Uterus (tissue), 4 donors: ENCODE data around the gene NLE1. TPM values are rescaled to one million over a fixed set of nuclear protein-coding genes. Genes with fewer than 3 reads are reported as not detected.

ENCODE experiments used
- DNase-seq, 2 donors: peaks; one replicate each; pipeline ENCODE4 v3.0.0-alpha.2; 2019 to 2020
- H3K27ac ChIP-seq, 2 donors: fragments of 200-600 bp; sonication (generic); 1 replicate in 1 of 2; 2 replicates in 1 of 2; pipeline ENCODE4 v1.5.1; 2016 to 2018
- H3K27me3 ChIP-seq, 2 donors: fragments of 200-600 bp; sonication (generic); one replicate each; pipeline ENCODE4 v1.5.1; 2018 to 2019; ENCODE audit warnings: control low read depth in 1 of 2
- H3K36me3 ChIP-seq, 2 donors: fragments of 200-600 bp; sonication (generic); one replicate each; pipeline ENCODE4 v1.5.1; 2019; ENCODE audit warnings: control low read depth in 1 of 2
- H3K4me1 ChIP-seq, 2 donors: fragments of 200-600 bp; sonication (generic); one replicate each; pipeline ENCODE4 v1.5.1; 2018 to 2019; ENCODE audit warnings: control low read depth in 1 of 2
- H3K4me3 ChIP-seq, 2 donors: fragments of 200-600 bp; sonication (generic); 1 replicate in 1 of 2; 2 replicates in 1 of 2; pipeline ENCODE4 v1.5.1; 2018 to 2019; ENCODE audit warnings: mild to moderate bottlenecking in 1 of 2
- H3K9me3 ChIP-seq, 2 donors: fragments of 200-600 bp; sonication (generic); one replicate each; pipeline ENCODE4 v1.5.1; 2019; ENCODE audit warnings: control low read depth in 1 of 2
- CTCF ChIP-seq, 4 experiments: fragments of 200-600 bp in 2 of 4; fragments of 450-650 bp in 2 of 4; sonication (generic) in 2 of 4; IDR thresholded peaks; one replicate each; pipeline ENCODE4 v1.5.1; 2016 to 2019; ENCODE audit warnings: antibody characterized with exemption in 4 of 4, mild to moderate bottlenecking in 2 of 4, moderate library complexity in 1 of 4
- POLR2A ChIP-seq, 2 donors: fragments of 450-650 bp; IDR thresholded peaks; one replicate each; pipeline ENCODE4 v1.6.1; 2016; ENCODE audit warnings: antibody characterized with exemption in 2 of 2, mild to moderate bottlenecking in 1 of 2, moderate library complexity in 1 of 2
- intact Hi-C: fragments of 100-400 bp; cut with DNase I; formaldehyde crosslinking; loops from one replicate; pipeline ENCODE4 v1.15.1; 2023; ENCODE audit warnings: low total_unique reads
- total RNA-seq, 4 donors: library from RNA; depleted of rRNA in 3 of 4; stranded (reverse); fragments of >200 nt in 3 of 4; gene quantifications; one replicate each; pipeline versions ENCODE4 v1.1.0 to v1.2.4, GENCODE V29; 2014 to 2023
- donor health status: DM: yes; HTN: yes; CAD: no.

The NLE1 gene
- total RNA-seq, 4 donors from 2014 or later = 3.6 to 30.0 (median 19.7) TPM

GRCh38 chr17:35162755-35163154 lies 20.7 kb upstream of the NLE1 start:
- Histone ChIP-seq H3K4me3 (no peak overlapping the region), H3K27ac (no peak overlapping the region), H3K27me3 (no peaks in the 10 kb centered on the region), H3K4me1 (no peaks in the 10 kb centered on the region), H3K9me3 (no peaks in the 10 kb centered on the region), H3K36me3 (no peaks in the 10 kb centered on the region)
- DNase-seq = no peak
- intact Hi-C loops = no loop called here
- no peak for TF ChIP-seq CTCF (IDR thresholded peaks at IDR 0.05)
- TF ChIP-seq POLR2A (IDR thresholded peaks at IDR 0.05) = no peak

- no peaks in the 10 kb centered on the region for H3K36me3 ChIP-seq
- DNase-seq = no peak
- intact Hi-C loops = no loop called here
- no peak overlapping the region for H3K27ac ChIP-seq
- H3K27me3 ChIP-seq = no peaks in the 10 kb centered on the region
- no peaks in the 10 kb centered on the region for H3K9me3 ChIP-seq
- H3K4me1 ChIP-seq = no peaks in the 10 kb centered on the region
- no peak for TF ChIP-seq CTCF (IDR thresholded peaks at IDR 0.05)
- TF ChIP-seq POLR2A (IDR thresholded peaks at IDR 0.05) = no peak
- H3K4me3 ChIP-seq = no peak overlapping the region
Observed at GRCh38 chr17:35161281-35161761, 19.2 kb upstream of the NLE1 start.

- H3K4me1 ChIP-seq = no peaks in the 10 kb centered on the region
- H3K27me3 ChIP-seq = no peaks in the 10 kb centered on the region
- H3K36me3 ChIP-seq = no peaks in the 10 kb centered on the region
- no peak overlapping the region for H3K4me3 ChIP-seq
- intact Hi-C loops = no loop called here
- H3K27ac ChIP-seq = no peak overlapping the region
- no peak for TF ChIP-seq CTCF (IDR thresholded peaks at IDR 0.05)
- TF ChIP-seq POLR2A (IDR thresholded peaks at IDR 0.05) = no peak
- DNase-seq = no peak
- no peaks in the 10 kb centered on the region for H3K9me3 ChIP-seq
Observed at GRCh38 chr17:35160354-35161201, 18.5 kb upstream of the NLE1 start.

GRCh38 chr17:35159940-35160339 lies 17.8 kb upstream of the NLE1 start:
- H3K27me3 ChIP-seq = no peaks in the 10 kb centered on the region
- no peak overlapping the region for H3K4me3 ChIP-seq
- H3K9me3 ChIP-seq = no peaks in the 10 kb centered on the region
- H3K36me3 ChIP-seq = no peaks in the 10 kb centered on the region
- H3K4me1 ChIP-seq = no peaks in the 10 kb centered on the region
- TF ChIP-seq POLR2A (IDR thresholded peaks at IDR 0.05) = no peak
- TF ChIP-seq CTCF (IDR thresholded peaks at IDR 0.05) = no peak
- intact Hi-C loops = no loop called here
- no peak overlapping the region for H3K27ac ChIP-seq
- no peak for DNase-seq

- H3K4me1 ChIP-seq = no peaks in the 10 kb centered on the region
- TF ChIP-seq CTCF (IDR thresholded peaks at IDR 0.05) = no peak
- no peak for TF ChIP-seq POLR2A (IDR thresholded peaks at IDR 0.05)
- H3K4me3 ChIP-seq = no peak overlapping the region
- DNase-seq = no peak
- H3K9me3 ChIP-seq = no peaks in the 10 kb centered on the region
- H3K27me3 ChIP-seq = no peaks in the 10 kb centered on the region
- intact Hi-C loops = no loop called here
- H3K36me3 ChIP-seq = no peaks in the 10 kb centered on the region
- no peak overlapping the region for H3K27ac ChIP-seq
Observed at GRCh38 chr17:35155246-35155645, 13.1 kb upstream of the NLE1 start.
